Trophoblast cell (in vitro differentiated cells and primary cell): ENCODE data around the gene DLEC1.
"Not testable (repeated sequence)": the region's sequence is repeated elsewhere in the genome, so short reads cannot be mapped to it uniquely, and the experiment has no call there.

Experiments
- DNase-seq, 2 donors: peaks; one replicate each; pipeline ENCODE4 v3.0.0-alpha.2; 2016
- H2AFZ ChIP-seq: 2 replicates; pipeline ENCODE4 v1.6.1; 2013; ENCODE audit warnings: low read length, moderate library complexity, mild to moderate bottlenecking; ENCODE audit not compliant: insufficient read depth, poor library complexity
- H2AK5ac ChIP-seq: 2 replicates; pipeline ENCODE4 v1.6.1; 2013; ENCODE audit warnings: mild to moderate bottlenecking, low read length
- H2BK120ac ChIP-seq: 2 replicates; pipeline ENCODE4 v1.6.1; 2013; ENCODE audit warnings: low read length, mild to moderate bottlenecking, moderate library complexity; ENCODE audit not compliant: insufficient read depth, poor library complexity
- H2BK12ac ChIP-seq: 2 replicates; pipeline ENCODE4 v1.6.1; 2013; ENCODE audit warnings: mild to moderate bottlenecking, low read length, moderate library complexity
- H2BK5ac ChIP-seq: 2 replicates; pipeline ENCODE4 v1.6.1; 2013; ENCODE audit warnings: low read length, low read depth, moderate library complexity, mild to moderate bottlenecking; ENCODE audit not compliant: poor library complexity
- H3K14ac ChIP-seq: 2 replicates; pipeline ENCODE4 v1.6.1; 2013; ENCODE audit warnings: mild to moderate bottlenecking, low read length
- H3K18ac ChIP-seq: 2 replicates; pipeline ENCODE4 v1.6.1; 2013; ENCODE audit warnings: mild to moderate bottlenecking, low read length
- H3K23ac ChIP-seq: 2 replicates; pipeline ENCODE4 v1.6.1; 2013; ENCODE audit warnings: low read length
- H3K27ac ChIP-seq: 2 replicates; pipeline ENCODE4 v1.5.1; 2013; ENCODE audit warnings: low read depth, mild to moderate bottlenecking, inconsistent platforms, low read length, moderate library complexity
- H3K27me3 ChIP-seq: 2 replicates; pipeline ENCODE4 v1.6.1; 2013; ENCODE audit warnings: inconsistent platforms, mild to moderate bottlenecking, low read length, moderate library complexity; ENCODE audit not compliant: insufficient read depth
- H3K36me3 ChIP-seq, 2 experiments: 1 replicate in 1 of 2; 2 replicates in 1 of 2; pipeline ENCODE4 v1.6.1; 2013; ENCODE audit warnings: low read length in 2 of 2, mild to moderate bottlenecking in 2 of 2, moderate library complexity in 1 of 2; ENCODE audit not compliant: insufficient read depth in 2 of 2, control insufficient read depth in 1 of 2
- H3K4ac ChIP-seq: 2 replicates; pipeline ENCODE4 v1.6.1; 2013; ENCODE audit warnings: low read depth, mild to moderate bottlenecking, low read length, moderate library complexity
- H3K4me1 ChIP-seq, 2 experiments: 1 replicate in 1 of 2; 2 replicates in 1 of 2; pipeline ENCODE4 v1.6.1; 2013; ENCODE audit warnings: low read length in 2 of 2, mild to moderate bottlenecking in 2 of 2, moderate library complexity in 1 of 2; ENCODE audit not compliant: insufficient read depth in 2 of 2, control insufficient read depth in 1 of 2
- H3K4me2 ChIP-seq: 2 replicates; pipeline ENCODE4 v1.6.1; 2013; ENCODE audit warnings: inconsistent platforms, mild to moderate bottlenecking, low read length, moderate library complexity
- H3K4me3 ChIP-seq: 2 replicates; pipeline ENCODE4 v1.5.1; 2013; ENCODE audit warnings: mild to moderate bottlenecking, low read depth, low read length, inconsistent platforms
- H3K79me1 ChIP-seq: one replicate; pipeline ENCODE4 v1.6.1; 2013; ENCODE audit warnings: low read length
- H3K79me2 ChIP-seq: 2 replicates; pipeline ENCODE4 v1.6.1; 2013; ENCODE audit warnings: low read length, mild to moderate bottlenecking; ENCODE audit not compliant: control insufficient read depth, insufficient read depth, poor library complexity
- H3K9ac ChIP-seq: 2 replicates; pipeline ENCODE4 v1.6.1; 2013; ENCODE audit warnings: mild to moderate bottlenecking, low read length
- H3K9me3 ChIP-seq: 2 replicates; pipeline ENCODE4 v1.6.1; 2013; ENCODE audit warnings: low read depth, mild to moderate bottlenecking, control low read depth, inconsistent platforms, low read length; ENCODE audit not compliant: insufficient read depth
- H4K12ac ChIP-seq: 2 replicates; pipeline ENCODE4 v1.6.1; 2013; ENCODE audit warnings: low read depth, mild to moderate bottlenecking, low read length, moderate library complexity
- H4K8ac ChIP-seq: 2 replicates; pipeline ENCODE4 v1.6.1; 2013; ENCODE audit warnings: low read depth, mild to moderate bottlenecking, low read length, moderate library complexity
- H4K91ac ChIP-seq: one replicate; pipeline ENCODE4 v1.6.1; 2013; ENCODE audit warnings: low read depth, mild to moderate bottlenecking, low read length, moderate library complexity
- whole genome bisulfite sequencing: extraction: QIAGEN DNeasy Blood & Tissue Kit; methylation state at CpG from one replicate; pipeline ENCODE4 v1.1.7; 2013; ENCODE audit warnings: missing lambda C conversion rate; ENCODE audit not compliant: insufficient read length, insufficient coverage; ENCODE audit errors: extremely low coverage; 5-methylcytosine and 5-hydroxymethylcytosine counted together

The DLEC1 gene

GRCh38 chr3:38053286-38053685, 14.3 kb downstream of the DLEC1 start:
- not testable (repeated sequence) for H4K8ac ChIP-seq, H2BK12ac ChIP-seq, H3K36me3 ChIP-seq, H3K23ac ChIP-seq, H2AFZ ChIP-seq, H3K14ac ChIP-seq, H3K4me2 ChIP-seq, H2BK5ac ChIP-seq, H2BK120ac ChIP-seq, H3K79me1 ChIP-seq, H2AK5ac ChIP-seq, H4K12ac ChIP-seq, H3K4me1 ChIP-seq, H3K4ac ChIP-seq, DNase-seq, H3K79me2 ChIP-seq, H3K9ac ChIP-seq, H3K4me3 ChIP-seq, H3K27ac ChIP-seq, H4K91ac ChIP-seq, H3K27me3 ChIP-seq, H3K18ac ChIP-seq
- no CpG with 5 or more reads among the region's 32 CpGs for WGBS
- peaks cover 10% of the 10 kb centered on the region for H3K9me3 ChIP-seq

GRCh38 chr3:38053813-38054498, 14.9 kb downstream of the DLEC1 start:
- not testable (repeated sequence) for H3K79me2 ChIP-seq, H4K91ac ChIP-seq, H2BK120ac ChIP-seq, H2AFZ ChIP-seq, H3K9ac ChIP-seq, H4K12ac ChIP-seq, H3K23ac ChIP-seq, H3K36me3 ChIP-seq, H3K27ac ChIP-seq, H3K4me3 ChIP-seq, H2BK12ac ChIP-seq, H2BK5ac ChIP-seq, H4K8ac ChIP-seq, H3K79me1 ChIP-seq, H3K18ac ChIP-seq, H3K14ac ChIP-seq, H3K4me2 ChIP-seq, H3K27me3 ChIP-seq, H3K4ac ChIP-seq, H3K4me1 ChIP-seq, H2AK5ac ChIP-seq
- DNase-seq, result peak; percentile 90 to 93
- H3K9me3 ChIP-seq, result peaks cover 10% of the 10 kb centered on the region
- no CpG with 5 or more reads among the region's 9 CpGs for WGBS

GRCh38 chr3:38054499-38055001, 15.5 kb downstream of the DLEC1 start:
- Histone ChIP-seq H2BK120ac (no peak overlapping the region), H3K14ac (no peak overlapping the region), H3K9me3 (peaks cover 10% of the 10 kb centered on the region), H3K9ac (no peak overlapping the region), H3K4me3 (no peak overlapping the region), H2BK12ac (no peak overlapping the region), H2AFZ (no peak overlapping the region), H4K8ac (no peak overlapping the region), H3K18ac (no peak overlapping the region), H3K4me2 (no peak overlapping the region), H3K4ac (no peak overlapping the region), H4K12ac (no peak overlapping the region), H3K27ac (no peak overlapping the region), H3K79me1 (no peaks in the 10 kb centered on the region), H2BK5ac (no peak overlapping the region), H3K4me1 (no peaks in the 10 kb centered on the region), H3K36me3 (no peaks in the 10 kb centered on the region), H2AK5ac (no peak overlapping the region), H3K23ac (no peak overlapping the region), H4K91ac (no peak overlapping the region), H3K79me2 (no peaks in the 10 kb centered on the region), H3K27me3 (no peaks in the 10 kb centered on the region)
- no peak for DNase-seq
- no CpG with 5 or more reads among the region's 3 CpGs for WGBS

GRCh38 chr3:38059148-38059547, 20.1 kb downstream of the DLEC1 start:
- H4K91ac ChIP-seq, result no peak overlapping the region
- no peak overlapping the region for H3K23ac ChIP-seq
- H3K4me2 ChIP-seq, result no peak overlapping the region
- no peak overlapping the region for H3K4me3 ChIP-seq
- H4K12ac ChIP-seq, result no peak overlapping the region
- no peak for DNase-seq
- no peak overlapping the region for H2BK12ac ChIP-seq
- H3K18ac ChIP-seq, result no peak overlapping the region
- no peak overlapping the region for H2AFZ ChIP-seq
- H3K79me1 ChIP-seq, result no peaks in the 10 kb centered on the region
- no peak overlapping the region for H2BK5ac ChIP-seq
- H3K79me2 ChIP-seq, result no peaks in the 10 kb centered on the region
- H3K9me3 ChIP-seq, result peaks cover 2% of the 10 kb centered on the region
- no peak overlapping the region for H2AK5ac ChIP-seq
- no peak overlapping the region for H2BK120ac ChIP-seq
- H4K8ac ChIP-seq, result no peak overlapping the region
- no peaks in the 10 kb centered on the region for H3K27me3 ChIP-seq
- no peaks in the 10 kb centered on the region for H3K36me3 ChIP-seq
- no peak overlapping the region for H3K9ac ChIP-seq
- H3K4ac ChIP-seq, result no peak overlapping the region
- H3K27ac ChIP-seq, result no peak overlapping the region
- no peak overlapping the region for H3K14ac ChIP-seq
- H3K4me1 ChIP-seq, result no peaks in the 10 kb centered on the region
- WGBS, result no CpG with 5 or more reads among the region's 2 CpGs
